ENCODE results near the gene OPTC. TPM values are rescaled to one million over a fixed set of nuclear protein-coding genes. Genes with fewer than 3 reads are reported as not detected.

Gene OPTC
- total and polyA plus RNA-seq, 2 of the 8 experiments (the other 6 are each of a cell fraction or from before 2014, with no cell fraction given), result 1.1 to 4.0 TPM

DNA sequence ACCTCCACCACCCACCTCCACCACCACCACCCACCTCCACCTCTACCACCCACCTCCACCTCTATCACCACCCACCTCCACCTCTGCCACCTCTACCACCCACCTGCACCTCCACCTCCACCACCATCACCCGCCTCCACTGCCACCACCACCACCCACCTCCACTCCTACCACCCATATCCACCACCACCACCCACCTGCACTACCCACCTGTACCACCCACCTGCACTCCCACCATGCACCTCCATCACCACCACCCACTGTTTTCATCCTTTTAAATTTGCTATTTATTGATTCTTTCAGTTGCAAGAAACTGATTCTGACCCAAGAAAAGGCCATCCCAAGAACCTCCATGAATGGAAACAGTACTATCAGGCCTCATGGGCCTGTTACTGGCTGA lies 6.3 kb downstream of the OPTC start (continued):
- no peak for TF ChIP-seq E2F6 (IDR thresholded peaks at IDR 0.05)
- no peak for TF ChIP-seq CEBPB (IDR thresholded peaks at IDR 0.05; ENCODE audit: low read depth, low read length)
